BE2C (cell line): ENCODE data around the gene SLC25A24. TPM values are rescaled to one million over a fixed set of nuclear protein-coding genes. Genes with fewer than 3 reads are reported as not detected.
"Not testable (repeated sequence)": the region's sequence is repeated elsewhere in the genome, so short reads cannot be mapped to it uniquely, and the experiment has no call there.

Source experiments
- DNase-seq: peaks from one replicate; pipeline ENCODE4 v3.0.0-alpha.2; 2020
- H3K27me3 ChIP-seq: fragments of 250-450 bp; sonication (Bioruptor Pico); 2 replicates; pipeline ENCODE4 v1.5.1; 2020; ENCODE audit warnings: mild to moderate bottlenecking
- H3K36me3 ChIP-seq: fragments of 250-450 bp; sonication (Bioruptor Pico); 2 replicates; pipeline ENCODE4 v1.5.1; 2020; ENCODE audit warnings: mild to moderate bottlenecking
- H3K4me1 ChIP-seq: fragments of 250-450 bp; sonication (Bioruptor Pico); 2 replicates; pipeline ENCODE4 v1.5.1; 2020
- H3K4me3 ChIP-seq: 2 replicates; pipeline ENCODE4 v1.5.1; 2011; ENCODE audit warnings: low read depth, low read length
- H3K9me3 ChIP-seq: fragments of 250-450 bp; sonication (Bioruptor Pico); 2 replicates; pipeline ENCODE4 v1.5.1; 2020
- polyA plus RNA-seq: library from polyadenylated mRNA; unstranded; fragments of >200 nt; gene quantifications from one replicate; pipeline ENCODE4 v1.2.1, GENCODE V29; 2012; ENCODE audit warnings: low read depth, missing spikeins; ENCODE audit not compliant: insufficient read length, insufficient read depth
- TF ChIP-seq, protein P1 (sequence below): IDR thresholded peaks from 2 replicates; pipeline ENCODE4 v1.5.1; 2012; ENCODE audit warnings: mild to moderate bottlenecking, low read depth, low read length

The SLC25A24 gene
- polyA plus RNA-seq, result 0.43 TPM

DNA sequence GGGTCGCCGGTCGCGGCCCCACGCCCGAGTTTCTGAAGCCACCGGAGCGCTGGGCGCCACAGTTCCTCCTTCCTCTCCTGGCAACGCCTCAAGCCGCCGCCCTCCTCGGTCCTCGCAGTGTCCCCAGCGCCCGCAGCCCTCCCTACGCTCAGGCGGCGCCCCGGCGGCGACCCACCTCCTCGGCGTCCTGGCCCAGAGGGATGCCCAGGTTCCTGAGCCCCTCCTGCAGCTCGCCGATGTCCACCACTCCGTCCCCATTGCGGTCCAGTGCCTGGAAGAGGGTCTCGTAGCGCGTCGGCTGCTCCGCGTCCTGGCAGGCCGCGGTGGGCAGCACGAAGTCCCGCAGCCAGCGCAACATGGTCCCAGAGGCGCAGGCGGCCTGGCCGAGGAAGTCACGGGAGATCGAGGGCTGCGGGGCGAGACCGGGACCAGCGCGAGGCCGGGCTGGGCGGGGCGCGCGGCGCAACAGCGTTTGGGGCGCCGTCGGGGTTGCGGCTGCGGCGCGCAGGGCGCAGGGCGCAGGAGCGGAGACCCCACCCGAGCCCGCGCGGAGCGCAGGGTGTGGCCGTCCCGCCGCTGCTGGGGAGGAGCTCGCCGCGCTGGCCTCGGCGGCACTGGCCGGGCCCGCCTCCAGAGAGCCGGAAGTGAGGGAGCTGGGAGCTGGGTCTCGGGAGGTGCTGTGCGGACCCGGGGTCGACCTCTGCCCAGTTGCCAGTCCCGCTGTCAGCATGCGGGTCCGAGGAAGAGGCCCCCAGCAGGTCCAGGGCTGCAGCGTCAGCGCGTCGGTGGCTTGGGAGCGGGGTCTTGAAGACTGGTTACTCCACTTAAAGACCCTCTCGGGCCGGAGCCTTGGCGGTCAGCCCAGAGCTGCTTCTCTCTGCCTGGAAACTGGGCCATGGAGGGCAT lies at the start of gene SLC25A24:
Gene SLC25A24, minus strand, starts transcription at position 563 of the 906 bp plus-strand sequence. Its CDS starts 205 bp downstream, at position 358.
- H3K36me3 ChIP-seq, result no peaks in the 10 kb centered on the region
- H3K9me3 ChIP-seq, result no peaks in the 10 kb centered on the region; the same call in 1 of the 2 replicates
- peaks cover 38% of the 10 kb centered on the region for H3K27me3 ChIP-seq
- TF ChIP-seq, protein P1, sequence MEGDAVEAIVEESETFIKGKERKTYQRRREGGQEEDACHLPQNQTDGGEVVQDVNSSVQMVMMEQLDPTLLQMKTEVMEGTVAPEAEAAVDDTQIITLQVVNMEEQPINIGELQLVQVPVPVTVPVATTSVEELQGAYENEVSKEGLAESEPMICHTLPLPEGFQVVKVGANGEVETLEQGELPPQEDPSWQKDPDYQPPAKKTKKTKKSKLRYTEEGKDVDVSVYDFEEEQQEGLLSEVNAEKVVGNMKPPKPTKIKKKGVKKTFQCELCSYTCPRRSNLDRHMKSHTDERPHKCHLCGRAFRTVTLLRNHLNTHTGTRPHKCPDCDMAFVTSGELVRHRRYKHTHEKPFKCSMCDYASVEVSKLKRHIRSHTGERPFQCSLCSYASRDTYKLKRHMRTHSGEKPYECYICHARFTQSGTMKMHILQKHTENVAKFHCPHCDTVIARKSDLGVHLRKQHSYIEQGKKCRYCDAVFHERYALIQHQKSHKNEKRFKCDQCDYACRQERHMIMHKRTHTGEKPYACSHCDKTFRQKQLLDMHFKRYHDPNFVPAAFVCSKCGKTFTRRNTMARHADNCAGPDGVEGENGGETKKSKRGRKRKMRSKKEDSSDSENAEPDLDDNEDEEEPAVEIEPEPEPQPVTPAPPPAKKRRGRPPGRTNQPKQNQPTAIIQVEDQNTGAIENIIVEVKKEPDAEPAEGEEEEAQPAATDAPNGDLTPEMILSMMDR, result no peak
- H3K4me1 ChIP-seq, result no peaks in the 10 kb centered on the region
- peak; percentile 47 for DNase-seq
- H3K4me3 ChIP-seq, result peak within 1 kb of the TSS; percentile 62

DNA sequence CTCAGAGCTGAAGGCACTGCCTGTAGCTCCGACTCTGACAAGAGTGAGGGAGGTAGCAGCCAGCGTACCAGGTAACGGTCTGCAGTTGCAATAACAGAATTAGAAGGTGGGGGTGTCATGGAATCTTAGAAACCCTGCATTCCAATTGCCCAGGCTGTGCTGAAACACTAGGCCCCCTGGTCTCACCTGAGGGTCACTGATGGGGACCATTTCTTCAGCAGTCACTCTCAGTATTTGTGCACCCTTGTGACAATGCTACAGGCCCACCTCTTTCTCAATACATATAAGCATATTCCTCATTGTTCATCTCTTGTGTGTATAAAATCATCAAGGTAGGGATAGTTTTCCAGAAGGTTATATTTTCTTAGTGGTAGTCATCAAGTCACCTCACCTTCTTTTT lies 43.8 kb upstream of the SLC25A24 start, which contains the start of gene NBPF4:
Gene NBPF4, minus strand, starts transcription at position 101 of the 400 bp plus-strand sequence. CDS start 315 bp downstream, outside the sequence.
- H3K9me3 ChIP-seq, H3K27me3 ChIP-seq, H3K4me1 ChIP-seq, DNase-seq, H3K36me3 ChIP-seq, H3K4me3 ChIP-seq: not testable (repeated sequence)

DNA sequence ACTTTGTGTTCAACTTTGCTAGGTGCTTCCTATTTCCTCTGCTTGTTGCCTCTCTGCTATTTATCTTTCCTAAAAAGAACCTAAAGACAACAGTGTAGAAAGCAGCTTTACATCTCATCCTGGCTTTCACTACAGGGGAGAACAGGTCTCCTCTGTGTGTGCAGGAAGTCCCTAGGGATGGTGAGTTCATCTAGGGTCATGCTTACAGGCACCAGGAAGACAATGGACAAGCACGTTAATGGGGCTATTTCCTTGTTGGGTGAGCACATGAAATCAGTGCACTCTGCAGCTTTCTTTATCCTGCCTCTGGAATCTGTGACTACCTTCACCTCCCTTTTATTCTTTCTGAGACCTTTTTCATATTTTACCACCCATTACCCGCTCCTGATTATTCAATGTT lies 39.3 kb upstream of the SLC25A24 start:
- not testable (repeated sequence) for H3K4me3 ChIP-seq, H3K27me3 ChIP-seq, DNase-seq, H3K36me3 ChIP-seq, H3K4me1 ChIP-seq, H3K9me3 ChIP-seq

DNA sequence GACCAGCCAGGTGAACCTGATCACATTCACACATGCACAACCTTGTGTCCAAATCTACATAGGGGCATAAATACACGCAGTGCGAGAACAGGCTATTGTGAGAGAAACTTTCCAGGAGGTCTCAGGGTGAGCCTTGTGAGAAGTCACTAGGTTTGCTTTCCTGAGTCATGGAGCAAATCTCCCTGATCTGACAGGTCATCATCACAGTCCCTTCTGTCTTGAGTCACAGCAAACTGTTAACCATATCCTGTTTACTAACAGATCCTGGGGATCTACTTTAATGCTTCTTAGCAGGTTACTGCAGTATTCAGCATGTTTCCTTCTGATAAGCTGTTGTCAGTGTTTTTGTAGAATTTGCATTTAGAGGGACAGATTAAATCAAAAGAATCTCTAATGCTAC lies 35.2 kb upstream of the SLC25A24 start:
- H3K36me3 ChIP-seq, H3K27me3 ChIP-seq, H3K9me3 ChIP-seq, DNase-seq, H3K4me1 ChIP-seq, H3K4me3 ChIP-seq: not testable (repeated sequence)

DNA sequence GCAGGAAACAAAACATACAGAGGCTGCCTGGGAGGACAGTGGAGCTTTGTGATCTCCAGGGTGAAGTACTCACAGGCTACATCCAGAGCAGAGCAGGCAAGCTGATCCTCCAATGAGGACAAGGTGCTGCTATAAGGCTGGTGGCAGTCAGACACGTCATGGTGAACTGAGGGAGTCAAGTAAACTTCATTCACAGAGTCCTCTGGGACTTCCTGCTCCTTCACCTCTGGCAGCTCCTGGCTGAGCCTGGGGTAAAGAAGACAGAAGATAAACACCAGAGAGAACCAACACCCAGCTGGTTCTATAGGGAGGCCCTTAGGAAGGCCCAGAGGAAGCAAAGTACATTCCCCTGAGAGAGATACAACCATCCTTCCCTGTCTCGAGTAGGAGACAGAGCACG lies 32.0 kb upstream of the SLC25A24 start:
- not testable (repeated sequence) for H3K9me3 ChIP-seq, H3K4me3 ChIP-seq, H3K36me3 ChIP-seq, DNase-seq, H3K4me1 ChIP-seq, H3K27me3 ChIP-seq

DNA sequence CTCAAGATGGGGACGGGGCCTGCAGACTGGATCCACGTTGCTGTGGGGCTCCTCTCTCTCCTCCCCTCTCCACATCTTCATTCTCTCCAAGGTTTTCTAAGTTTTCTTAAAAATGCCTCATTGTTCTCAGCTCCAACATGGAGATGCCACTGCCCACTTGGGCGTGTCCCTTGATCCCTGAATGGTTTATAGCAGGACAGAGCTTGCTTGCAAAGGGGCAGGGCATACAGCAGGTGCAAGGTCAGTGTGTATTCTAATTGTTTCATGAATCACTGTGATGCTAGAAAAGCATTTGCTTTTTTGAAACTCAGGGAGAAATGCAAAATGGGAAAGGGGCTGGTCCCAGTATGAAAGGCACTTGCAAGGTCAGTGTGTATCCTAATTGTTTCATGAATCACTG lies 29.8 kb upstream of the SLC25A24 start:
- DNase-seq, H3K9me3 ChIP-seq, H3K36me3 ChIP-seq, H3K27me3 ChIP-seq, H3K4me3 ChIP-seq, H3K4me1 ChIP-seq: not testable (repeated sequence)

DNA sequence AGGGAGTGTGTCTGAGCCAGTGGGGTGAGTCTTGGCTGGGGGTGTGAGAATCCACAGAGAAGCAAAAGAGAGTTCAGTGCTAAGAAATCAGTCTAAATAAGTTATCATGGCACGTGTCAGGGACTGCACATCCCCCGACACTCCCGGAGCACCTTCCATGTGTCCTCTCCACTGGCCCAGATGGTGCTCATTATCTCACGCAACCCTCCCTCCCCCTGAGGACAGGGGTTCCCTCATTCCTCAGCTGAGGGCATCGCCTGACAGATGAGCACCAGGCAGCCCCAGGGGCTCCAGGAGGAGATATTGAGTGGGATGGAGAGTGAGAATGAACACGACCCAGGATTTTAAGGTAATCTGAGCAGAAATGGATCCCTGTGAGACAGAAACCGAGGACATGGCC lies 27.6 kb upstream of the SLC25A24 start:
- not testable (repeated sequence) for DNase-seq, H3K4me3 ChIP-seq, H3K27me3 ChIP-seq, H3K4me1 ChIP-seq, H3K9me3 ChIP-seq, H3K36me3 ChIP-seq

DNA sequence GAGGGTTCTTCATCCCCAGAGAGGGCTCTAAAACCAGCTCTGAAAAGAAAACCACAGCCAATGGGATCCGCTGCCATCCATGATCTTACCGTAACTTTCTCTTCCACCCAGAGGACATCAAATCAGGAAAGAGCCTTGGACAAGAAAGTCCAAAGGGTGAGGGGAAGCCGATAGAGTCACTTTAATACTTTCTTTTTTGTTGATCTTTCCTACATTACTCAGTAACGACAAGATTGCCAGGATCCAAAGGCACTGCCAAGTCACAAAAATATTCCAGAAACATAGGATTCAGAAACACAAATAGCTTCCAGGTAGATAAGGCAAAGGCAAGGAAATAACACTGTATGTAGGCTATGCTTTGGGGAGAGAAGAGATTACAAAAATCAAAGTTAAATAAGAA lies 26.7 kb upstream of the SLC25A24 start:
- H3K9me3 ChIP-seq, DNase-seq, H3K4me1 ChIP-seq, H3K4me3 ChIP-seq, H3K36me3 ChIP-seq, H3K27me3 ChIP-seq: not testable (repeated sequence)

DNA sequence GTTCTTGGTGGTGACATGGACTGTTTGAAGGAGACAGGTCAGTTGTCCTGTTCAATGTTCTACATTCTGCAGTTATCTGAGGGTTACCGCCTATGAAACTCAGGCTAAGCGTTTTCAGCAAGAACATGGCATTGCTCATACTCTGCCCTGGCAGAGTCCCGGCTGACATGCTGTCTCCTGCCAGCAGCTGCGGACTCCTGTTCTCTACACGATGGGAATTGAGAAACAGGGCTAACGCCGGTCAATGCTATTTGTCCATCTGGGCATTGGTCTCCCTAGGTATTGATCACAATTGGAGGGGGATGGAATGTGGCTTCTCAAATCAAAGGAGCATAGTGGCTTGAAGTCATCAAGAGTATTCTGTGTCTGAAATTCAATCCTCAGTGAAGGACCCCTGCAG lies 23.1 kb upstream of the SLC25A24 start:
- not testable (repeated sequence) for H3K36me3 ChIP-seq, H3K4me3 ChIP-seq, H3K4me1 ChIP-seq, H3K9me3 ChIP-seq, DNase-seq, H3K27me3 ChIP-seq

DNA sequence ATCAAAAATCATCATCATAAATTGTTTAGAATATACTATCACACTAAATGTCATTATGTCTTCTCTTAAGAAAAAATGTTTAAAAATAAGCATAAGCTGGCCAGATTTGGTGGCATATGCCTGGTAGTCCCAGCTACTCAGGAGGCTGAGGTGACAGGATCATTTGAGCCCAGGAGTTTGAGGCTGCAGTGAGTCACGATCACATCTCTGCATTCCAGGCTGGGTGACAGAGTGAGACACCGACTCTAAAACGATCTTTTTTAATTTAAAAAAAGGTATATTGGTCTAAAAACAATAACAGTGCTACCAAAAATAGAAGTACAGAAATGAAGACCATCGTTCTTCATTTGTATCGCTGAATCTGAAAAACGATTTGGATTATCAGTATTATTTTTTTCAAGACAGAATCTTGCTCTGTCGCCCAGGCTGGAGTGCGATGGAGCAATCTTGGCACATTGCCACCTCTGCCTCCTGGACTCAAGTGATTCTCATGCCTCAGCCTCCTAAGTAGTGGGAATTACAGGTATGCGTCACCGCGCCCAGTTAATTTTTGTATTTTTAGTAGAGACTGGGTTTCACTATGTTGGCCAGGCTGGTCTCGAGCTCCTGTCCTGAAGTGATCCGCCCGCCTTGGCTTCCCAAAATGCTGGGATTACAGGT lies 17.5 kb upstream of the SLC25A24 start:
- not testable (repeated sequence) for H3K4me3 ChIP-seq, DNase-seq, H3K27me3 ChIP-seq, H3K9me3 ChIP-seq, H3K4me1 ChIP-seq, H3K36me3 ChIP-seq

DNA sequence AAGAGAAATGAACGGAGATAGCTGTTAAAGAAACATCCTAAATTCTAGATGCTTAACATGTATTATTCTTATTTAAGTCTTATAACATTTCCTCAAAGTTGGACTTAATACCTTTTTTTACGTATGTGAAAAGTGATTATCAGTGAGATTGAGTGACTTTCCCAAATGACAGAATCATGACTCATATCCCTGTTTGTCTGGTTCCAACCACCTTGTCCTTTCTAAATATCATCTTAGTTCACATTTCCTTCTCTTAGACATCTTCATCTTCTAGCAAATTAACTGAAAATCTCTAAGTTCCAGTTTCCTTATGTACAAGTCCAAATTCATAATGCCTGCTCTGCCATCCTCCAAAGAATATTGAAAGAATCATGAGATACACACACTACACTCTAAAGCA lies 16.9 kb upstream of the SLC25A24 start:
- H3K36me3 ChIP-seq, H3K4me3 ChIP-seq, DNase-seq, H3K9me3 ChIP-seq, H3K27me3 ChIP-seq, H3K4me1 ChIP-seq: not testable (repeated sequence)

DNA sequence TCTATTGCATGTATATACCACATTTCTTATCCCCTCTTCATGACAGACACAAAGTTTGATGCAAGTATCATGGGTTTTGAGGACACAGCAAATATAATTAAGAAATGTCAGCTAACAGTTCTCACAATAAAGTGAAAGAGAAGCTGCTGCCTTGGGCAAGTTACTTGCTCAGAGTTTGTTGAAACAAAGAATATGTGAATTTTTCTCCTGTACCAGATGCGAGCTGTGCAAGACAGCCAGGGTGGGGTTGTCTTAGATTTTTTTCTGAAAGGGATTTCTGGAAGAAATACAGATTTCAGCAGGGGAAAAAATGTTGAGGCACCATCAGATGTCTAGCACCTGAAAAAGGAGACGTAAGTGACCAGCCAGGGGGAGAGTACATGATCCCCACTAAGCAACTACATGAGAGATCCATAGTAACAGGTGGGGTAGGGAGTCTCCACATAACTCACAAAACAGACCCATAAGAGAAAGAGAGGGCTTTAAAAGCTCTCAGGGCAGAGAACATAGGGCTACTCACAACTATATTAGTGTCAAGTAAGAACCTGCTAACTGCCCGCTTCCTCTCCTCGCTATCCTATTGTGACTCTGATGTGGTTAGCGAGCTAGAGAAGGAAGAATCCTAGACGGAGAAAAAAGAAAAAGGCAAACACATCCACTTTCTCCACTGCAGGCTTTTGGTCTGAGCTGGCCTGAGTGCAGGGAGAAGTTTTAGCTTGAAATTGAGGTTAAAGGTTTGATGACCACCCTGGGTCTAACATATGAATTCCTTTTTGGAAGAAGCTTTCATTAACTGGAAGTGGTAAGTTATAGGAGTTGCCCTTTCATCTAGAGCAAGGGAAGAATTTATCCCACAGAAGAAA lies 16.1 kb upstream of the SLC25A24 start:
- not testable (repeated sequence) for H3K36me3 ChIP-seq, H3K9me3 ChIP-seq, H3K4me1 ChIP-seq, DNase-seq, H3K27me3 ChIP-seq, H3K4me3 ChIP-seq
